ENCODE results near the gene ELAVL1.
A peak's percentile ranks its signal among the peaks of the same experiment; 100 is the strongest.

The ELAVL1 gene

DNA sequence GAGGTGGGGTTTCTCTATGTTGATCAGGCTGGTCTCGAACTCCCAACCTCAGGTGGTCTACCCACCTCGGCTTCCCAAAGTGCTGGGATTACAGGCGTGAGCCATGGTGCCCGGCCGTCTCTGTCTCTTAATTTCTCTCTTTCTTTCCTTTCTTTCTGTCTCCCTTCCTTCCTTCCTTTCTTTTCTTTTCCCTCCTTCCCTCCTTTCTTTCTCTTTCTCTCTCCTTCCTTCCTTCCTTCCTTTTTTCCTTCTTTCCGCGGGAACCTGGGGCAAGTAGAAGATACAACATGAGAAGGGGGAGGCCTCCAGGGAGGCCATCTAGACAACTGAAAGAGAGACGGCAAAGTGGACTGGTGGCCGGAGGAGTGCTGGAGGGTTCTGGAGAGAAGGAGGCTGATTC lies 15.2 kb upstream of the ELAVL1 start:
- DNase-seq = no peak

DNA sequence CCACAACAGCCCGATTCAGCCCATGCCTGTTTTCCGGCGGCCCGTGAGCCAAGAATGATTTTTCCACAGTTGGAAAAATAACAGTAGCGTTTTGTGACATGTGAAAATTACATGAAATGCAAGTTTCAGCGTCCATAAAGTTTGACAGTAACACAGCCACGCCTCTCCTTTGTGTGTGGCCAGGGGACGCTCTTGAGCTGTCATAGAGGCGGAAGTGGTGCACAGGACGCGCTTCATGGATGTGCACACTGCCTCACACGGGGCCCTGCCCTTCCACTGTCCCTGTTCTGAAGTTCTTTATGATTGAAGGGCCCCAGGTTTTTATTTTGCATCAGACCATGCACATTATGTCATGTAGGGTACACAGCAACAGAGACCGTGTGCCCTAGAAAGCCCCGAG lies 12.4 kb upstream of the ELAVL1 start:
- DNase-seq = peak; percentile 18

DNA sequence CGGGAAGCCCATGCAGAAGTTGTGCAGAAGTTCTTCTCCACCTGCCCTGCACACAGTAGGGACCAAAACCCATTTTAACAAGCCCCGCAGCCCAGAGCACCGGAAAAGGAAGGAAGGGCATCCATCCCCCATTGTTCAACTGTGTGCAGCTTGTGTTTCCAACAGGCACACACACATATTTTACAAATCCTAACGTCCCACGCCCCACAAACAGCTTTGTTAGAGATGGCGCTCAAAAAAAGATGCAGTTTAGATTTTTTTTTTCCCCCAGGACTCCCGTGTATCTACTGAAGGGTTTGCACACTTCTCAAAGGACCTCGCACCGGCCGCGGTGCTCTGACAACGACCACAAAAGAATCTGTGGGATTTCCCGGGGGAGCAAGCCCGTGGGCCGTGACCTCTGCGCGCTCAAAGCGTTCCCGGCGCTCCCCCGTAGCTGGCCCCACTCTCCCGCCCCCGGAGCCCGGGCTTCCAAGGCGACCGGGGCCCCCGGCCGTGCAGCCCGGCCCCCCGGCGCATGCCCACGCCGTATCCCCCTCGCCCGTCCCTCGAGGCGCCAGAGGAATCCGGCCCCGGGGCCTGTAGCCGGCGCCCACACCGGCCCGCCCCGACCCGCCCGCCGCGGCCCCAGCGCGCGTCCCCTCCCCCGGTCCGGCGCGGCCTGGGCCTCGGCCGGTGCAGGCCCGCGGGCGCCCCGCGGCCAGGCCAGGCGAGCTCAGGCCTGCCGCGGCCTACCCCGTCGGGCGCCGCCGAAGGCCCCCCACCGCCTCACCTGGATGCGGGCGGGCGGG lies 523 bp downstream of the ELAVL1 start:
- no peak for DNase-seq

DNA sequence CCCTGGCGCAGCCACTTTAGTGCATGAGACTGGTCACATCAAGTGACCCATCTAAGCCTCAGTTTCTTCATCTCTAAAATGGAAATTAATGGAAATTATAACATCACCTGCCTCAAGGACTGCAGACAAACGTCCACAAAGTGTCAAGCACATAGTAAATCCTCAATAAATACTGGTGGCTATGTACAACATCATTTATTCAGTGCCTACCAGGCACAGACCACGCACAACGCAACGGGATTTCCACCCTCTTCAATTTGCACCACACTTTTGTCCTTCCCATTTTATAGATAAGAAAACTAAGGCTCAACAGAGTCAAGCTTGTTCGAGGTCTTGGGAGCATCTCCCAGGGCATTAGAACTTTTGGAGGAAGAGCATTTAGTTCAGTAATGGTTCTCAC lies 1.4 kb downstream of the ELAVL1 start:
- no peak for DNase-seq

DNA sequence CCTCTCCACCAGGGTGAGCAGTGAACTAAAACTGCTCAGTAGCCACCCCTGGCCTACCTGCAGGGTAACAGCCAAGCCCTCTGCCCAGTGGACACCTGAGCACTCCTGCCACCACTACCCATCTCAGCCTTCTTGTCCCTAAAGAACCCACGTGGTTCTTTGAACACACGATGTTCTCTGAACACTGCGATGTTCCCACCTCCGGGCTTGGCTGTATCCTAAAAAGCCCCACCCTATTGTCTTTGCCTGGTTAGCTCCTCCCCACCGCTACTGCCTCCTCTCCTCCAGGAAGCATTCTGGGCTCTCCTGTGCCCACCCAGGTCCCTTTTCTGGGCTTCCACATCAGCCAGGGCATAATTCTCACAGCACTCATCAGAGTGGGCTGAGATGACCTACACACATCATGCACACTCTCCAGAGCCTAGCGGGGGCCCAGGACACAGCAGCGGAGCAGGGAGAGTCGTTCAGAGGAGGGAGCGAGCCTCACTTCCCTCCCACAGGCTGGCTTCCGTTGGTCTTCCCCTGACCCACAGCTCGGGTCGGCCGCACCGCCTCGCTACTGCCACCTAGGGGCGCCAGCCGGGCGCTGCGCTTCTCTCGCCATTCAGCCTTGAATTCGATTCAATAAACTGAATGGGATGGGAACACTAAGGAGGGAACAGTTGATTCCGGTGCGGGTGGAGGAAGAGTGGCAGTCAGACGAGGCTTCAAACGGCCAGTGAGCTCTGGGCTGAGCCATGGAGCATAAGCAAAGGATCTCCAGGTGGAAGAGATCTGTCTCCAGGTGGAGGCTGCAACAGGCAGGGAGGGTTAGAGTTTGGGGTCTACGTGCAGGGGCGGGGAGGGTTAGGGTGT lies 3.2 kb downstream of the ELAVL1 start:
- DNase-seq = peak; percentile 71

DNA sequence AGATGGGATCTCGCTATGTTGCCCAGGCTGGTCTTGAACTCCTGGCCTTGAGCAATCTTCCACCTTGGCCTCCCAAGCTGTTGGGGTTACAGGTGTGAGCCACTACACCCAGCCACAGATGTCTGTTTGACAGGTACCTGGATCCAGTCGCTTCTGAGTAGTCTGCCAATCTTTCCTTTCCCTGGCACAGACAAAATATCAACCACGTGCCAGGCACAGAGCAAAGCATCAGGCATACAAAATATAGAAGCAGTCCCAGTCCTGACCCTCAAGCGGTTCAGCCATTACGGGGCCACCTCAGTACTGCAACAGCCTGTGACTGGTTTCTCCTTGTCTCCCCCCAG lies 3.8 kb downstream of the ELAVL1 start:
- DNase-seq = no peak

DNA sequence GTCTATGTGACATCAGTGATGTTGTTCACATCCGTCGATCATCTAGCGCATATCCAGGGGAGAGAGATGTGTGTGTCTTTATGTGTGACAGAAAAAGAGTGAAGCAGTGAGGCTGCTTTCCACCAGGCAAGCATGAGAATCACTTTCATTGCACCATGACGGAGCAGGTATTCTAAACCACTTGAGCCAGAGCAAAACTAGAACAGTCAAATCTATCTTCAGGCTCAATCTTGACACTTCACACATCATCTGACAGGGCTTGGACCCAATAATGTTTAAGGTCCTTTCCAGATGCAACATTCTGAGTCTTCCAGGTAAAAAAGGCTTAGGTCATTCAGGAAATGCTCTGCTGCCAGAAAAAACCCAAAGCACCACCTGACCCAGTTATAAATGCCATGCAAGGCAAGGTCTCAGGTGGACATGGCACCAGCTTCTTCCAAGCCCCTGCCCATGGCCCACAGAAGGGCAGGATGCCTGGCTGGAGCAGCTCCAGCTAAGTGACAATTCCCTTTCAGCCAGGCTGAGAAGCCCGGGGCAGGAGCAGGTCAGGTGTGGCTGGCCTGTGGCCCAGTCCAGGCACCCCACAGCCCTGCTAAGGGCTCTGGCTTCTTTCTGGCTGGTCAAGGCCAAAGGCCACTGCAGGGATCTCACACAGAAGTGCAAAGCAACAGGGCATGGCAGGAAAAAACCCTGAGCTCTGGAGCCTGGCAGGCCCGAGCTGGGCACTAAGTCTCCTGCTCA lies 5.0 kb downstream of the ELAVL1 start:
- no peak for DNase-seq

DNA sequence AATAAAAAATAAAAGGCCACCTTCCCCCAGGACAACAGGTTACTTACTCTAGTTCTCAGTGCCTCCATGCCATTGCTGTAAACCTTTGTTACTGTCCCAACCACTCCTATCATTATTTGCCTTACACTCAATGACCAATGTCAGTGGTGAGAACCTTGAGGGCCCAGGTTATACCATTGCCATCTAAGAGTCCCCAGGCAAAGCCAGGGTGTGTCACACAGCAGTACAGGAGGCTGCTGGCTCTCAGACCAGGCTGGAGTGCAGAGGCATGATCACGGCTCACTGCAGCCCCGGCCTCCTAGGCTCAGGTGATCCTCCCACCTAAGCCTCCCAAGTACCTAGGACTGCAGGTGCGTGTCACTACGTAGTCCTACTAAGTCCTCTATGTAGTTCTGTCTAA lies 6.1 kb downstream of the ELAVL1 start:
- no peak for DNase-seq

DNA sequence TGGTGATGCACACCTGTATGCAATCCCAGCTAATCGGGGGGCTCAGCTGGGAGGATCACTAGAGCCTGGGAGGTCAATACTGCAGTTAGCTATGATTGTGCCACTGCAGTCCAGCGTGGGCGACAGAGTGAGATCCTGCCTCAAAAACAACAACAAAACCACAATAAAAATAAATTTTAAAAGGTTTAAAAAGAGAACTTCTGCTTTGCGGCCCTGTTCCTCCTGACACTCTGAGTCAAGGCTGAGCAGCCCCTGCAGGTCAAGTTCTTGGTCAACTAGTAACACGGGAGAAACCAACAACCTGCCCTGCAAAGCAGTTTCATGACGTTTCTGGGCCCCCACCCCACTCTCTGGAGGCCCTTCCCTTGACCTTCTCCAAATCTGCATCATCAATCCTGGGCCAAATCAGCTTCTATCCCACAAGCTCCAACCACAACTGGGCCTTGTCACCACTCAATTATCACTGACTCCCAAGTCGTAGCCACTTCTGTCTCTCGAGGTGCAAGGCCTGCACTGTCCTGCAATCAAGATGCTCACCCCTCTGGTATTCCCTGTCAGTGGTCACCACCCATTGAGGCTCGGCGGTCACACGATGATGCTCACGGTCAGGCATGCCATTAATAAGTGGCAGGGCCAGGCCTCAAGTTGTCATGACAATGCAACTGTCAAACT lies 7.5 kb downstream of the ELAVL1 start:
- DNase-seq = no peak

DNA sequence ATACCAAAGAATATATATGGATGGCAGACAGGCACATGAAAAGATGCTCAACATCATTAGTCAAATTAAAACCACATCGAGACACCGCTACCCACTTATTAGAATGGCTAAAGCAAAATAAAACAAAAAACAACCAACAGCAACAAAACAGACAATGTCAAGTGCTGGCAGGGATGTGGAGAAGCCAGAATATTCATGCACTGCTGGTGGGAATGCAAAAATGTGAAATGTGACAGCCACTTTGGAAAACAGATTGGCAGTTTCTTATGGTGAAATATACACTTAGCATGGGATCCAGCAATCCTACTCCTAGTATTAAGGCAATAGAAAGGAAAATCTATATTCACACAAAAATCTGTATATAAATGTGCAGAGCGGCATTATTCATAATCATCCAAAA lies 8.6 kb downstream of the ELAVL1 start:
- no peak for DNase-seq

DNA sequence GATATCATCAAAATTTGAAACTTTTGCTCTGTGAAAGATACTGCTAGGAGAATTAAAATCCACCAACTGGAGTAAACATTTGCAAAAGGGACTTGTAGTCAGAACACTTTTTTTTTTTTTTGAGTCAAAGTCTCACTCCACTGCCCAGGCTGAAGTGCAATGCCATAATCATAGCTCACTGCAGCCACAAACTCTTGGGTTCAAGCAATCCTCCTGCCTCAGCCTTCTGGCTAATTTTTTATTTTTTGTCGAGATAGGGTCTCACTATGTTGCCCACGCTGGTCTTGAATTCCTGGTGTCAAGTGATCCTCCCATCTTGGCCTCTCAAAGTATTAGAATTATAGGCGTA lies 9.7 kb downstream of the ELAVL1 start:
- no peak for DNase-seq

DNA sequence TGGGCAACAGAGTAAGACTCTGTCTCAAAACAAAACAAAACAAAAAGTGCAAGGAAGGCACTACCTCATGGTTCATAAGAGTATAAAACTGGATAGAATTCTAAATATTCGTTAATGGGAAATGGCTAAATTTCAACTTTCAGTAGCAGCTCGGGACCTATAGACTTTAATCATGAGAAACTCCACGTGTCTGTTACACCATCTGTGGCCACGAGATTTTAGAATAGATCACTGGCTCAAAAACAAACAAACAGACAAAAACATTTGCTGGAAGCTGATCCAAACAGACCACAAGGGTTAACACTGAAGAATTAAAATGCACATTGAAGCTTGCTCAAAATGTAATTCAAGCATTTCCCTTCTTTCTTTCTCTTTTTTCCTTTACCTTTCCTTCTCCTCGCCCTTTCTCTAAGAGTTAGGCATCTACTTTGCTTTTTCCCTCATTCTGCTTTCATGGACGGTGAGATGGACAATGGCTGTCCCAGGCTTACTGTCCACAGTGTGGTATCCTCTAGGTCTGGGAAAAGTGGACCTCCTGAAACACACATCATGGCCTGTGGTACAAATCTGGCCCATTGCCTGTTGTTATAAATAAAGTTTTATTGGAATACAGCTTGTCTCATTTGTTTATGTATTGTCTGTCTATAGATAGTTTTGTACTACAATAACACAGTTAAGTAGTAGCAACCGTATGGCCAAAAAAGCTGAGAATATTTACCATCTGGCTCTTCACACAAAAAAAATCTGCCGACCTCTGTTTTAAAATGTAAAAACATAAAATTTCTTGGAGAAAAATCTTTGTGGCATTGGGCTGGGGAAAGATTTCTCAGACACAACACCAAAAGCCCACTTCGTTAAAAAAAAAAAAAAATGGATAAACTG lies 10.3 kb downstream of the ELAVL1 start:
- no peak for DNase-seq

DNA sequence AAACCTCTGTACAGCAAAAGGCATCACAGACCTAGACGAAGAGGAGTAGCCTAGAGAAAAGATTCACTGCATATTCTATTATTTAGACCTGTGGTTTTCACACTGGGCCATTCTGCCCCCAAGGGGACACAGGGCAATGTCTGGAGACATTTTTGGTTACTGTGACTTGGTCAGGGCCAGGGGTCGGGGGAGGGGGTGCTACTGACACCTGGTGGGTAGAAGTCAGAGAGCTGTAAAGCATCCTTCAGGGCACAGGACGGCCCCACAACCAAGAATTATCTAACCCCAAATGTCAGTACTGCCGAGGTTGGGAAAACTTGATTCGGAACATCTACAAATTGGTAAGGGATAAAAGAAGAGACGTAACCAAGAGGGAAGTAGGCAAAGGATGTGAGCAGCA lies 11.3 kb downstream of the ELAVL1 start:
- DNase-seq = no peak

DNA sequence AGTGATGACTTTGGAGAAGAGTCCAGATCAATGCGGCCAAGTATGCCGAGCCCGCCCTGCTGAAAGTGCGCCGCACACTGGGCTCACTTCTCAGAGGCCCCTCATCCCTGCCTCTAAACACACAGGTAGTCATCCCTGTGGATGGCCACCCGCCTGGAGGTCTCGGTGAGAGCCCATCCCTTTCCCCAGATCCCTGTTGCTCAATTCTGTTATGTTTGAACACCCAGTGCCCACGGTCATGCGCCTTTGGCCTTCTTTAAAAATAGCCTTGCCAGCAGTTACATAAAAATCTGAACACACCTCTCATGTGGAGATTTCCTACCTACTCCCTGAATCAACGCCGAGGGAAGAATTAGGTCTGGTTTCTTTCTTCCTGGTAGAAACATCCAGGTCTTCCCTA lies 11.9 kb downstream of the ELAVL1 start:
- no peak for DNase-seq

DNA sequence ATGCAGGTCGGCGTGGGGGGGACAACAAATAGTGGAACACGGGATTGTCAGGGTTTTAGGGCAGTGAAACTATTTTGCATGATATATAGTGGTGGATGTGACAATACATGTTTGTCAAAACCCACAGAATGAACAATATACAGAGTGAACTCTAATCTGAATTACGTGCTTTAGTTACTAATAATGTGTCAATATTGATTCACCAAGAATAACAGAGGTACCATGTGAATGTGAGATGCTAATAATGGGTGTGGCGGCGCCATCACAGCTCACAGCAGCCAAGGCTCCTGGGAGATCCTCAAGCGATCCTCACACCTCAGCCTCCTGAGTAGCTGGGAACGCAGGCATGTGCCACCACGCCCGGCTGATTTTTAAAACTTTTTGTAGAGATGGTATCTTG lies 12.9 kb downstream of the ELAVL1 start:
- DNase-seq = no peak

DNA sequence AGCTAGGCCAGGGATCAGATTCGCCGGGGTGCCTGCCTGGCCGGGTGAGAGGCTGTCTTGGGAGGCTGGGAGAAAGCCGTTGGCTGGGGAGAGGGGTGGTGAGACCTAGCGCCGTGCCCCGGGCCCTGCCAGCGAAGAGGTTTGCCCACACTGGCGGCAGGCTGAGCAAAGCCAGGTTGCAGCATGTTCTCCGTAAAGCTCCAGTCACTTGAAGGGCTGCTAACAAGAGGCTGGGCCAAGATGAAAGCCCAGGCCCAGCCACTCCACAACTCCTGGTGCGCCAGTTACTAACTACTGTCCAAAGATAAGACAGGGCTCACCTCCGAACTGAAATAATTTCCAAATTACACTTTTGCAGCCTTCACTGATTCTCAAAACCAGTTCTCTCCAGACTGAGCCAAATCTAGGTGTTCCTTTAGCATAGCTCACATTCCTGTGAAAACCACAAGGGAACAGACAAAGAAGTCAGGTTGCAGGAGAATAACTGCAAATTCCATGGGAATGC lies 16.3 kb downstream of the ELAVL1 start:
- DNase-seq = no peak

DNA sequence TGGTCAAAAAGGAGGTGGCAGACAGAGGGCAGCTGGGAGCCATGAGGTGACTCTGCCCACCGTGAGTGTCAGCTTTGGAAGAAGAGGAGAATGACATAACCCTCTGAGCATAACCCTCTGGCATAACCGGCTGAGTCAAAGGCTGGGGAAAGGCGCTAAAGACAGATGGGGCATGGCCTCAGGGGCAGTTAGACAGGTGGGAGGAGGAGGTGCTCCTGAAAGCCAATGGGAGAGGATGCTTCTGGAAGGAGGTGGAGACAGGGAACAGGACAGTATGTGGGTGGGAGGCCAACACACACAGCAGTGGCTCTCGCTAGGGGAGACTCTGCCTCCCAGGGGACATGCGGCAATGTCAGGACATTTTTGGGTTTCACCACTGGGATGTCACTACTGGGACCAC lies 17.1 kb downstream of the ELAVL1 start:
- DNase-seq = no peak

DNA sequence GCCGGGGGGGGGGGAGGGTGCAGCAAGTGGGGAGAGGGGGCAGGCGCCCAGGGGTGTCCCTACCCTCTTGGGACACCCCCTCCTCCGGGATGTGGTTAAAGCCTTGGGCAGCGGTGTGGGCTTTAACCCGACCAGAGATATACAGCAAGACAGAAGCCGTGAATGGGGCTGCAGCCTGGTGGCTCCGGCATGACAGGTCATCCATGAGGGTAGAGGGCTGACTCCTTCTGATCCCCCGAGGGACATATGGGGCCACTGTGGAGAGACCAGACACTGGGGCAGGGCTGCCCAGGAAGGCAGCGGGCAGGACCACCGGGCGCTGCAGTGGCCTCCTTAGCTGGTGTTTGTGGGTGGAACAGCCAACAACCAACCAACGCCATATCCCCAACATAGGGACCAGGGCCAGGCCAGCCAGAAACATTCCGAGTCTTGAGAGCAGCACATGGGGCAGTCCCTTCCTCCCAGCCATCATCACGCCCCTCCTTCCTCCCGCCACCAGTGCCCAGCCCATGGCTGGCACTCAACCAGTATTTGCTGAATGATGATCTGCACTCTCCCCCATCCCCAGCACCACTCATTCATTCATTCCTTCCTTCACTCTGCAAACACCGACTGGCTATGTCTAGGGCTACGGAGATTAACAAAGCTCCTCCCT lies 18.2 kb downstream of the ELAVL1 start:
- no peak for DNase-seq

DNA sequence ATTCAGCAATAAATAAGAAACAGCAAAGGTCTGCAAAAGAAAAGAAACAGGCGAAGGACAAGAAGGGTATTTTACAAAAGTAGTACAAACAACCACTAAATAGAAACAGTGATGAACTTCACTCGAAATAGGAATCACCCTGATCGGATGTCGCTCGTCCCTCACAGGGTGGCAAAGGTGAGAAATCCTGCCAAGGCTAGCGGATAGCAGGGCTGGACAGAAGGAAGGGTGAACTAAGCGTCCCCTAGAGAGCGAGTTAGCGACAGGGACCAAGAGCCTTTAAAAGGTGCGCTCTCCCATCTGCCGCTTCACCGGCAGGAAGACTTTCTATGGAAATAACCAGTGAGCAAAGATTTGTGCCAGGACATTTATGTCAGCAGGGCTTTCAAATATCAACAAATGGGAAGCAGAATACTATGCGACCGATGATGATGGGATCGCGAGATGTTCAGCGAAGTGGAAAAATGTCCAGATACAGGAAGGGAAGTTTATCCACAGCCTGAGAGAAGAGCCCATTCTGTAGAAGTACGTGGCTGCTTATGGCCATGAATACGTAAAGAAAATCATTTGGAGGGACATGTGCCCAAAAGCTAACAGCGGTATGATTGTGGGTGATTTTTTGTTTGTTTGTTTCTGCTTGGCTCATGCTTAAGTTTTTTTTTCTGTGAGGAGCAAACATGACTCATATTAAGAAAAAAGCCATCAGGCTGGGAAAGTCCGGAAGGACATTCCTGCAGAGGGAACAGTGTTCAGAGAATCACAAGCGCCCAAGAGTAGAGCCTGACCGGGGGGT lies 18.9 kb downstream of the ELAVL1 start:
- DNase-seq = no peak

DNA sequence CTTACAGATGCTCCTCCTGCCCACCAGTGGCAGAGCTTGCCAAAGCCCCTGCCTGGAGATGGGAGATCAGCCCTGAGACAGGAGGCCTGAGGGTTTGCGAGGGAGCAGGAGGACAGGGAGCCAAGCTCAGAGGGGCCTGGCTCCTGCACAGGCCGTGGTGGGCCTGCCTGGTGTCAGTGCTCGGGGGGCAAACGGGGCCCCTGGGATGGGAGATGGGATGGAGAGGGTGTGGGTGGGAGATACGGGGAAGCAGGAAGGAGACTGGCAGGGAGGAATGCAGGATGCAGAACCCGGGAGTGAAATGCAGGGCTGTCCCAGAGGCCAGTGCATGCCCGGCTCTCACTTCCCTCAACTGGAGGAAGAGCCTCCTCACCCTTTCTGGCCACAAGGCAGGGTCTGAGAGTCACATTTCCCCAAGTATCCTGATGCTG lies 19.9 kb downstream of the ELAVL1 start:
- DNase-seq = no peak
